Measurements from ENCODE around the gene LAMP5. TPM values are rescaled to one million over a fixed set of nuclear protein-coding genes. Genes with fewer than 3 reads are reported as not detected.

The LAMP5 gene
- total and polyA plus RNA-seq, 2 experiments from 2014 or later: 0.89 to 1.9 TPM

DNA sequence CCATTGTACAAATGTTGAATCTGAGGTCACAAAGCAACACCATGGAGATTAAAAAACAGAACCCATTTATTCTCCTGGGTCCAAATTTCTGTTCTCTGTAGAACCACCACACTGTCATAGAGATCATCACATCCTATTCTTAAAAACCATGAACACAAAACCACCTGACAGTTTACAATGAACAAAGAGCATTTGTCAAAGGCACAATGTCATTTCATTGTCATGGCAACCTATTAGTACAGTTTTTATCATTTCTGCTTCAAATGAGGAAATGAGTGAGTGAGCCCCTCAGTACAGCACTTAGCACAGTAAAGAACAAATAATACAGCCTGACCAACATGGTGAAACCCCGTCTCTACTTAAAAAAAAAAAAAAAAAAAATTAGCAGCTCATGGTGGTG lies 23.1 kb upstream of the LAMP5 start:
- Histone ChIP-seq H3K4me1 (ENCODE audit: low read depth) (no peaks in the 10 kb centered on the region), H3K27ac (no peak overlapping the region), H3K4me3 (no peak overlapping the region), H3K9me3 (ENCODE audit: low read depth) (no peaks in the 10 kb centered on the region), H3K27me3 (no peaks in the 10 kb centered on the region), H3K36me3 (no peaks in the 10 kb centered on the region)
- no peak for DNase-seq (ENCODE audit: low read depth in 1 of 2, low spot score in 1 of 2)
- no peak for TF ChIP-seq CTCF (IDR thresholded peaks at IDR 0.05; ENCODE audit: low read depth, low read length)

DNA sequence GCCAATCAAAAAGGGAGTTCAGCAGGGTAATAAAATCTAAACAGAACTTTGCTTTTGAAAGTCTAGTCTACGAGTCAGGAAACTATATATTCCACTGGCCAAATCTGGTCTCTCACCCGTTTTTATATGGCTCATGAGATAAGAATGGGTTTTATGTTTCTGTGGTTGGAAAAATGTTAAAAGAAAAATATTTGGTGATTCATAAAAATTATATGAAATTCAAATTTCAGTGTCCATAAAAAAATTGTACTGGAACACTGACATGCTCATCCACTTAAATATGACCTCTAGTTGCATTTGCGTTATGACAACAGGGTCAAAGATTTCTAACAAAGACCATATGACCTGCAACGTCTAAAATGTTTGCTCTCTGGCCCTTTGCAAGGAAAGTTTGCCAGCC lies 22.3 kb upstream of the LAMP5 start:
- Histone ChIP-seq H3K27me3 (no peaks in the 10 kb centered on the region), H3K36me3 (no peaks in the 10 kb centered on the region), H3K9me3 (ENCODE audit: low read depth) (no peaks in the 10 kb centered on the region), H3K27ac (no peak overlapping the region), H3K4me1 (ENCODE audit: low read depth) (no peaks in the 10 kb centered on the region), H3K4me3 (no peak overlapping the region)
- no peak for DNase-seq (ENCODE audit: low read depth in 1 of 2, low spot score in 1 of 2)
- TF ChIP-seq CTCF (IDR thresholded peaks at IDR 0.05; ENCODE audit: low read depth, low read length): no peak

DNA sequence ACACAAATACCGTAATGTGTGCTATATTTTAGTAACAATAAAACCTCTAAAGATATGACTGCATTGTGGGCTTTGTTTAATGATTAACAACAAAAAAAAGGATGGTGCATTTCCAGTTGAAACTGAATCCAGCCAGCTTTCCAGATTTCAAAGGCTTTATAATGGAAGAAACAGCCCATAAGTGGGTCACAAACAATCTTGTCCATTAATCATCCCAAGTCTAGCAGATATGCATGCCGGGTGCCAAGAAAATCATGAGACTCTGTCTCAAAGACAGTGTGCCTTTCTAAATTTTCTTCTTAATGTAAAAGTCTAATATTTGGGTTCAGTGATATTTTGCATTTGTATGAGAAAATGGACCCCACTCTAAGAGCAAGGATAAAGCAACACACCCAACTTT lies 20.6 kb upstream of the LAMP5 start:
- Histone ChIP-seq H3K36me3 (no peaks in the 10 kb centered on the region), H3K9me3 (ENCODE audit: low read depth) (no peaks in the 10 kb centered on the region), H3K27me3 (no peaks in the 10 kb centered on the region), H3K4me3 (no peak overlapping the region), H3K4me1 (ENCODE audit: low read depth) (no peaks in the 10 kb centered on the region), H3K27ac (no peak overlapping the region)
- no peak for DNase-seq (ENCODE audit: low read depth in 1 of 2, low spot score in 1 of 2)
- TF ChIP-seq CTCF (IDR thresholded peaks at IDR 0.05; ENCODE audit: low read depth, low read length): no peak

GRCh38 chr20:9495701-9496100 lies 18.7 kb upstream of the LAMP5 start:
- peaks cover 9% of the 10 kb centered on the region for H3K27me3 ChIP-seq
- no peak overlapping the region for H3K27ac ChIP-seq
- H3K36me3 ChIP-seq: no peaks in the 10 kb centered on the region
- TF ChIP-seq CTCF (IDR thresholded peaks at IDR 0.05; ENCODE audit: low read depth, low read length): no peak
- H3K9me3 ChIP-seq (ENCODE audit: low read depth): no peaks in the 10 kb centered on the region
- no peak for DNase-seq (ENCODE audit: low read depth in 1 of 2, low spot score in 1 of 2)
- H3K4me1 ChIP-seq (ENCODE audit: low read depth): no peaks in the 10 kb centered on the region
- no peak overlapping the region for H3K4me3 ChIP-seq

GRCh38 chr20:9496155-9496554 lies 18.2 kb upstream of the LAMP5 start:
- Histone ChIP-seq H3K27ac (no peak overlapping the region), H3K9me3 (ENCODE audit: low read depth) (no peaks in the 10 kb centered on the region), H3K4me1 (ENCODE audit: low read depth) (no peaks in the 10 kb centered on the region), H3K27me3 (peaks cover 13% of the 10 kb centered on the region), H3K36me3 (no peaks in the 10 kb centered on the region), H3K4me3 (no peak overlapping the region)
- no peak for TF ChIP-seq CTCF (IDR thresholded peaks at IDR 0.05; ENCODE audit: low read depth, low read length)
- DNase-seq (ENCODE audit: low read depth in 1 of 2, low spot score in 1 of 2): no peak

DNA sequence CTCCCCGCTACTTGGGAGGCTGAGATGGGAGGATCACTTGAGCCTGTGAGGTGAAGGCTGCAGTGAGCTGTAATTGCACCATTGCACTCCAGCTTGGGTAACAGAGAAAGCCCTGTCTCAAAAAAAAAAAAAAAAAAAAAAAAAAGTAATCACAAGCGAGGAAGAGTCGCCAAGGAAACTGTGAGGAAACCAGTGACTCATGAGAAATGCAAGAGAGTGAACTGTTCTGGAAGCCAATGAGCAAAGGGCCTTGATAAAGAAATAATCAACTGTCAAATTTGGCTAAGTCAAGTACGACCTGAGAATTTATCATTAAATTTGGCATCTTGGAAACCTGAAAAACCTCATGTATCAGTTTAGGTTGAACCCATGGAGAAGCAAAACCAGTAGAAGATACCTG lies 16.1 kb upstream of the LAMP5 start:
- DNase-seq (ENCODE audit: low read depth in 1 of 2, low spot score in 1 of 2): no peak
- no peak for TF ChIP-seq CTCF (IDR thresholded peaks at IDR 0.05; ENCODE audit: low read depth, low read length)

More for the DNA sequence above, 16.1 kb upstream of the LAMP5 start:
- Histone ChIP-seq H3K9me3 (ENCODE audit: low read depth) (no peaks in the 10 kb centered on the region), H3K27me3 (peaks cover 32% of the 10 kb centered on the region), H3K36me3 (no peaks in the 10 kb centered on the region), H3K27ac (no peak overlapping the region), H3K4me3 (no peak overlapping the region), H3K4me1 (ENCODE audit: low read depth) (no peaks in the 10 kb centered on the region)

All from cardiac muscle cell (in vitro differentiated cells and primary cell).